GM10847 (cell line): ENCODE data around the gene BMPER.

Experiments
- POLR2A ChIP-seq: IDR thresholded peaks from 2 replicates; pipeline ENCODE4 v1.6.1; 2011; ENCODE audit not compliant: insufficient read length; ENCODE audit errors: extremely low read depth

BMPER gene

GRCh38 chr7:34093276-34093675 lies 187.9 kb downstream of the BMPER start:
- TF ChIP-seq POLR2A: no peak

GRCh38 chr7:34096198-34096651 lies 190.9 kb downstream of the BMPER start:
- TF ChIP-seq POLR2A: no peak

- TF ChIP-seq POLR2A: no peak
Measured at GRCh38 chr7:34096777-34097176, 191.4 kb downstream of the BMPER start.

- no peak for TF ChIP-seq POLR2A
Measured at GRCh38 chr7:34100661-34101060, 195.3 kb downstream of the BMPER start.

GRCh38 chr7:34104115-34104514 lies 198.8 kb downstream of the BMPER start:
- TF ChIP-seq POLR2A: no peak

DNA sequence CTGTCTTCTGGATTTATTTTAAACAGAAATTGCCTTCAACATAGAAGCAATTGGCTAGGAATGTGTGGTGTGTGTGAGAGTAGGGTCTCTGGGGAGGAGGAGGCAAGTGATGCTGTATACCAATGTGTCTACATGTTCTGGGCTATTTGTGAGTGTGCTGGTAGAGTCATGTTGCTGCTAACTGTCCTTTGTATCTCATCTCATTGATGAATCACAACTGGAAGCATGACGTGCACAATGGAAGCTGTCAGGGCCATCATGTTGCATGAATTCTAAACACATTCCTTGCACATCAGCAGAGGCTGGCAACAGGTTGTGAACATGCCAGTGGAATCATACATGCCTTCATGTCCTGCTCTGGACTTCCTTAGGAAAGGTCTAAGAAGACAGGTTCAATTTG lies 199.7 kb downstream of the BMPER start:
- no peak for TF ChIP-seq POLR2A

DNA sequence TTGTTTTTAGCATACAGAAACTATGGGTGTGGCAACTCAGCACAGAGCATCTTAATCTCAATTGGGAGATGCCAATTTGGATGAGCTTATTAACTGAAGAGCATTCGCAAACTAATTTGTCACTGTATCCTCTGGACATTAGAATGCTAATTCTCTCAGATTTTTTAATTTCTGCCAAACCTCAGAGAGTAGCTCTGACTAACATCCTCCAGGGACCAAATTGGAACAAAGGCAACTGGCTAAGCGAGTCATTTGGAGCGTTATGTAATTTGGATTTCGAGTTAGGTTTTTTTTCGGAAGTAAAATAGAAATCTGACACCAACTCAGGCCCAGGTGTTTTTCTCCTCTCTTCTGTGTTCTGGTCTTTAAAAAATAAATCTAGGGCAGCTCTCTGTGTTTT lies 201.9 kb downstream of the BMPER start:
- no peak for TF ChIP-seq POLR2A

- no peak for TF ChIP-seq POLR2A
Measured at GRCh38 chr7:34108165-34108564, 202.8 kb downstream of the BMPER start.

DNA sequence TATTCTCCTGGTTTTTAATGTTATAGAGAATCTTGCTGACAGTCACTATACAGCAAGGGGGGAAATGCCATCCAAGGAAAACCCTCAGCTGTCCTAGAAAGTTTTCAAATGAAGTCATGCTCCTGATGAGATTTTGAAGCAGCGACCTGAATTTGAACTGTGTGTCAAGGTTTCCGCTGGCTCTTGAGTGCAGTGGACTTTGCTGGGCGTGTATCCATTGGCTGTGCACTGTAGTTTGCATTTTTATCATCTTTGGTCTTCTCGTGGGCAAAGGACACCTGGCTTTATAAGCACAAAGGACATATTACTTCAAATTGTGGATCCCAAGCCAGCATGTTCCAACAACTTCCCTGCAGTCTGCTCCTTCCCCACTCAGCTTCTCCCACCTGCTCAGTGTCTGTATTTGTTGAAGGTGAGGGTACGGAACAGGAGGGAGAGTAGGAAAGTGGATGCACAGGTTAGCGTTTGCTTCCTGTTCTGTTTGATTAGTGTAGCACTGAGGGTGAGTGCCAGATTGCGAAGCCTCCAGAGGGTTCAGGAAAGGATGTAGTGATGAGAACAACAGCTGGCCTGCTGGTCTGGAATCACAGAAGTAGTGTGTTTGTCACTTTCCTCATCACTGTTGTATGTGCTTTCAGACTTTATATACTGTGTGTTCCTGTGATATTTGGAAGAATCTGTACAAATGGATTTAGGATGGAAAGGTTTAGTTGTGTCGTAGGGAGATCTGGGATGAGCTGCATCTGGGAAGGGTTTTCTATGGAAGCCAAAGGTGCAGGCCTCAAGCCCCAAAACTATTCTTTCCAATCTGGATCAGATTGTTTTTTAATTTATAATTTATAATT lies 204.8 kb downstream of the BMPER start:
- TF ChIP-seq POLR2A: no peak

DNA sequence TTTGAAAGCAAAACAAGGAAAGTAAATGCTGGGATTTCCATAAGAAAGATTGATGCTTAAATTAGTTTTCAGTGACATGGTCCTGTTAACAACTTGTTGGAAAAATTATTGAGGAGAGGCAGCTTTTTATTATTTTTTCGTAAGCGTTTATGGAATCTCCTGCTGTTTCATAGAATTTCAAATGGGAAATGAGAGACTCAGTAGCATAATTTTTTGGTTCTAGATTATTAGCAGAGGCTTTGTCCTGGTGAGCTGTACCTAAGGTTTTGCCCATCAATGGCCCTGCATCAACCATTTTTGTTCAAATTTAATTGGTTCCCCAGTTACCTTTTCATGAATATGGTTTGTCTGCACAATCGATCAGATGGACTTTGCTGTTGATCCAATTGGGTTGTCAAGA lies 205.7 kb downstream of the BMPER start:
- TF ChIP-seq POLR2A: no peak

DNA sequence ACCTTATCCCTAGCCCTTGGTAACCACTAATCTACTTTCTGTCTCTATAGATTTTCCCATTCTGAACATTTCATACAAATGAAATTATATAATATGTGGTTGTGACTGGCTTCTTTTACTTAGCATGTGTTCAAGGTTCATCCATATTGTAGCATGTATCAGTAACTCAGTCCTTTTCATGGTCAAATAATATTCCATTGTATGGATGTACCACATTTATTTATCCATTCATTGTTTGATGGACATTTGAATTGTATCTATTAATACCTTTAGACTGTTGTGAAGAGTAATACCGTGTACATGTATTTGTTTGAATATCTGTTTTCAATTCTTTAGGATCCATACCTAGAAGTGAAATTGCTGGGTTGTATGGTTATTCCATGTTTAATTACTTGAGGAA lies 210.2 kb downstream of the BMPER start:
- no peak for TF ChIP-seq POLR2A

DNA sequence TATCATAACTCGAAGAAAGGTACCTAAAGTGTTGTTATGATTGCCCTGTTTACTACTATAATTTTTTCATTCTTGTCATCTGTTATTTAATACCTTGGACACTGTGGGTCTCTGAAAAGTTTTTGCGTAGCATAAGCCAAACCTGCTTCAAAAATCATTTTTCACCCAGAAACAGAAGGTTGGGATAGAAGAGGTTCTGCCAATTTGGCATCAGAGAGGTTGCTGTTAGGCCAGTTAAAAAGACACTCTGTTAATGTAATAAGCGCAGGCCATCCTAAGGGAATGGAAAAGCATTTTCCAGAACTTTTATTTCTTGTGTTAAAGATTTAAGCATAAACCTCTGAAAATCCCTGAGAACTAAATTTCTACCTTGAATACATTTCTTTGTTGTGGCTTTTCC lies 212.2 kb downstream of the BMPER start:
- TF ChIP-seq POLR2A: no peak

- TF ChIP-seq POLR2A: no peak
Measured at GRCh38 chr7:34121366-34121765, 216.0 kb downstream of the BMPER start.

- TF ChIP-seq POLR2A: no peak
Measured at GRCh38 chr7:34123316-34123715, 218.0 kb downstream of the BMPER start.

- no peak for TF ChIP-seq POLR2A
Measured at GRCh38 chr7:34124765-34125164, 219.4 kb downstream of the BMPER start.

DNA sequence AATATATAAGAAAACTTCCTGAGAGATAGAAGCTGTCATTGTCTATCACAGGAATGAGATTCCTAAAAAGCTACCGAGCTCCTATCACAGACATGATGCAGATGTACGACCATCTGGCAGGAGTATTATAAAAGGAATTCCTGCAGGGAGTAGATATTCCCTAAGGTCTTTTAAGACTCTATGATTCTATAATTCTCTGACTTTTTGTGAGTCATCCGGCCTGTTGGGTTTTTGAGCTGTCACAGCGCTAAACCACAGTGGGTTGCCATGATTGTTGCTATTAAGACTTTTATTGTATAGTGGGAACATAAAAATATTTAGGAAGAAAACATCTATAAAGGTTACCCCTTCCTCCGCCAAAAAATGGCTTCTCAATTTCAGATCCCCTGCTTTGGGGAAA lies 223.4 kb downstream of the BMPER start:
- no peak for TF ChIP-seq POLR2A
